ENCODE data around the gene SPARCL1.
"Not testable (repeated sequence)": the region's sequence is repeated elsewhere in the genome, so short reads cannot be mapped to it uniquely, and the experiment has no call there.

The SPARCL1 gene

DNA sequence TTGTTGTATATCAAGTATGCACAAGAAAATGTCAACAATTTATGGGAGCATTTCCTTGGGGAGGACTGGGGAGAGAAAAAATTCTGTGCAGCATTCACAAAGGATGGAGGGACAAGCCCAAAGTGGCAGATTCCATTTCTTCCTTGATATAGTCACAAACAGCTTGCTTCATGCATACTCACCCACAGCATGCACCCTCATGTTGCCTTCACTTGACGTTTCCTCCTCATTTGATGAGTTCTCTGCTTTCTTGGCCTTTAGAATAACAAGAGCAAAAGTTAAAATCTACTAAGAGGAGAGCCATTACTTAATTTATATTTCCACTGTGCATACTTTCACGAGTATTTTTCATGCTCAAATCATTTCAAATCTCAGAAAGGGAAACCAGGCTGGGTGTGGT is 37.7 kb downstream of the SPARCL1 start:
- POLR2A ChIA-PET, result no interaction called here
- CTCF ChIA-PET, result interaction anchor here (0.8 kb wide), 1 partner anchor 26 kb away, joined by 3 read pairs; no protein-coding TSS in a partner anchor
- TF ChIP-seq CTCF (IDR thresholded peaks at IDR 0.05; ENCODE audit: insufficient read depth, low read length, missing control alignments), result no peak
- no peak for DNase-seq (ENCODE audit: low read depth, low spot score)
- H3K4me3 ChIP-seq (ENCODE audit: low read depth, low read length), result no peak overlapping the region

DNA sequence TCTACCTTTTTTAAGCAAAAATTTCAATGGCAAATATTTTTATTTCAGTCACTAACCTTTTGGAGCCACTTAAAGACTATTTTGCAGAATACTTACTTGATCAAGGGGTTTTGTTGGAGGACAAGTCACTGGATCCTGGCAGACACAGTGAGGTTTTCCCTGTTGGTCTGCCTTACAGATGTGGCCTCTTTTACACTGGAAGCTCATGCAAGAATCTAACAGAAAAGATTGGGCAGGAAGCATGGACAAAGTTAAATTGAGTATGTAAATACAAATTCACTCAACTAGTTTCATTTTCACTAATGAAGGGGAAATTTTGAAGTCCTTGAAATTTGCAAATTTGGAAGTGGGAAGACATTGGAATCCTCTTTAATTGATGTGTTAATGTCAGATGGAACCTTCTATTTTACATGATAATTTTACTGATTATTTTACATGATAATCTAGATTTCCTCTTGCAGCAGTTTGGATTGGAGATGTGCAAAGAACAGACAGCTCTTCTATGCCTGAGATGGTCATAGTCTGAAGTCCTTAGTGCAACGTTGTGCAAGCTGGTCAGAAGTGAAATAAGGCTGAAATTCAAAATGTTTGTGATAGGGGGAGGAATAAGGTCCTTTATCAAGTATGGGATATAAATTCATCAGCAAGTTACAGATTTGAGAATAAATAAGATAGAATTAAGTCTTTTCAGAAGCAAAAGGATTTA is 38.4 kb downstream of the SPARCL1 start:
- no peak overlapping the region for H3K4me3 ChIP-seq (ENCODE audit: low read depth, low read length)
- no peak for DNase-seq (ENCODE audit: low read depth, low spot score)
- ChIA-PET POLR2A (no interaction called here), CTCF (interaction anchor here (0.8 to 1.2 kb wide), 2 partner anchors 12 to 25 kb away, joined by 3 read pairs; no protein-coding TSS in a partner anchor)
- no peak for TF ChIP-seq CTCF (IDR thresholded peaks at IDR 0.05; ENCODE audit: insufficient read depth, low read length, missing control alignments)

DNA sequence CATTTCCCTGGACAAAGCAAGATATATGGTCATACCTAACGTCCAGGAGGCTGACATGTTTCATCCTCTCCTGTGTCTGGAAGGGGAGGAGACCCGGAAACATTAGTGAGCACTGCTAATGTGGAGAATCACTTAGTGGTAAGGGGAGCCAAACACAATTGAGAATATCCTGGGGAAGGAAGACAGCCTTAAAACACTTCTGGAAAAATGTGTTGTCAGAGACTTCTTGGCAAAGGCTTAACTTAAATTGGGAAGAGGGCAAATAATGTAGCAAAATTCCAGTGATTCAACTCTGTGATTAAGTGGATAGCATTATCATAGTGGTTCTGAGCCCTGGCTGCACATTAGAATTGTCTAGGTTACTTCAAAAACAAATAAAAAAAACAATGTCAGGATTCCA is 39.5 kb downstream of the SPARCL1 start:
- no peak for DNase-seq (ENCODE audit: low read depth, low spot score)
- CTCF ChIA-PET, result no interaction called here
- H3K4me3 ChIP-seq (ENCODE audit: low read depth, low read length), result no peak overlapping the region
- no peak for TF ChIP-seq CTCF (IDR thresholded peaks at IDR 0.05; ENCODE audit: insufficient read depth, low read length, missing control alignments)
- POLR2A ChIA-PET, result no interaction called here

- POLR2A ChIA-PET; H3K4me3 ChIP-seq (ENCODE audit: low read depth, low read length); DNase-seq (ENCODE audit: low read depth, low spot score): not testable (repeated sequence)
- CTCF ChIA-PET, result interaction anchor here (1.0 kb wide), 1 partner anchor 10 kb away, joined by 3 read pairs; no protein-coding TSS in a partner anchor
These were observed 40.5 kb downstream of the SPARCL1 start for GRCh38 chr4:87488666-87489065.

GRCh38 chr4:87483247-87483646 is 45.9 kb downstream of the SPARCL1 start:
- CTCF ChIA-PET, result interaction anchor here (1.2 to 2.4 kb wide), 3 partner anchors 14 to 17 kb away, joined by 3 to 11 read pairs (median 3); no protein-coding TSS in a partner anchor
- H3K4me3 ChIP-seq (ENCODE audit: low read depth, low read length); POLR2A ChIA-PET; DNase-seq (ENCODE audit: low read depth, low spot score): not testable (repeated sequence)

DNA sequence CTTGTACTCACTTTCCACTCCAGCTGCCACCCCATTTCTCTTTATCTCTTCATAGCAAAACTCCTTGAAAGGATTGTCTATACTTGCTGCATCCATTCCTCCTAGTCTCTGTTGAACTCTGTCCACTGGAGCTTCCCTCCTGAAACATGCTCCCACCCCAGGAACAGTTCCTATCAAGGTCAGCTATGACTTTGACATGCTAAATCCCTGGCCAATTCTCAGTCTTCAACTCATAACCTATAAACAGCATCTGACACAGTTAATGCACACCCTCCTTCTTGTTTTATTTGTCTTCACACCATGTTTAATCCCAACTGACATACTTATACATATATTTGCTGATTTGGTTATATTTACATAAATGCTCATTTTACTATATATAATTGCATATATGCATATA is 47.8 kb downstream of the SPARCL1 start:
- CTCF ChIA-PET, result interaction anchor here (1.0 kb wide), 1 partner anchor 14 kb away, joined by 3 read pairs; no protein-coding TSS in a partner anchor
- TF ChIP-seq CTCF (IDR thresholded peaks at IDR 0.05; ENCODE audit: insufficient read depth, low read length, missing control alignments), result no peak
- no peak for DNase-seq (ENCODE audit: low read depth, low spot score)
- POLR2A ChIA-PET, result no interaction called here
- no peak overlapping the region for H3K4me3 ChIP-seq (ENCODE audit: low read depth, low read length)

DNA sequence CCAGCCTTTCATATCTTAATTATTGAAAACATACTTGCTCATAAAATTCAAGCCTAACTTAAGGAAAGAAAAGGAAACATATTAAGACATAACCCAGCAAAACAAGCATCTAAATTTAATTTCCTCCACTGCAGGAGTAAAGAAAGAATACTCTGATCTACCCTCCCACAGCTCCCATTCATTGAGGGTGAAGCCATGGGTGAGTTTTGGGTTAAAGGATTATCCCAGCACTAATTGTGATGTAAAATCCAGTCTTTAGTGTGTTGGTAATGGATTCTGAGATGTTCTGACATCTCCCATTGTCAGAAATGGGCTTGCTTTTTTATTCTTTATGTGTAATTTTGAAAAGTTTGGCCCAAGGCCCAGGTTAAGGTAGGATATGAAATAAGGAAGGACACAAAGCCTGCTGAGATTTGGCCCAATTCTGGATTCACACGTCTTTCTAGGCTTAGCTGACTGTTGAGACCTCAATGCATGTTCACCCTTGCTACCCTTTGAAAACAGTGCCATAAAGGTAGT is 50.4 kb downstream of the SPARCL1 start:
- TF ChIP-seq CTCF (IDR thresholded peaks at IDR 0.05; ENCODE audit: insufficient read depth, low read length, missing control alignments), result no peak
- POLR2A ChIA-PET, result no interaction called here
- CTCF ChIA-PET, result interaction anchor here (1.0 kb wide), 1 partner anchor 11 kb away, joined by 3 read pairs; no protein-coding TSS in a partner anchor
- no peak for DNase-seq (ENCODE audit: low read depth, low spot score)
- no peak overlapping the region for H3K4me3 ChIP-seq (ENCODE audit: low read depth, low read length)
